DND-41 (cell line): Measurements from ENCODE around the gene CEP192.

Experiments
- EZH2 ChIP-seq: IDR thresholded peaks from 3 replicates; pipeline ENCODE4 v1.6.1; 2012; ENCODE audit warnings: borderline replicate concordance, low read depth, mild to moderate bottlenecking, moderate library complexity, low read length, inconsistent platforms; ENCODE audit not compliant: severe bottlenecking
- TF ChIP-seq, protein P1 (sequence below): IDR thresholded peaks from 2 replicates; pipeline ENCODE4 v1.5.1; 2012; ENCODE audit warnings: borderline replicate concordance, low read length, moderate library complexity, mild to moderate bottlenecking; ENCODE audit not compliant: poor library complexity, severe bottlenecking; ENCODE audit errors: extremely low read depth

DNA sequence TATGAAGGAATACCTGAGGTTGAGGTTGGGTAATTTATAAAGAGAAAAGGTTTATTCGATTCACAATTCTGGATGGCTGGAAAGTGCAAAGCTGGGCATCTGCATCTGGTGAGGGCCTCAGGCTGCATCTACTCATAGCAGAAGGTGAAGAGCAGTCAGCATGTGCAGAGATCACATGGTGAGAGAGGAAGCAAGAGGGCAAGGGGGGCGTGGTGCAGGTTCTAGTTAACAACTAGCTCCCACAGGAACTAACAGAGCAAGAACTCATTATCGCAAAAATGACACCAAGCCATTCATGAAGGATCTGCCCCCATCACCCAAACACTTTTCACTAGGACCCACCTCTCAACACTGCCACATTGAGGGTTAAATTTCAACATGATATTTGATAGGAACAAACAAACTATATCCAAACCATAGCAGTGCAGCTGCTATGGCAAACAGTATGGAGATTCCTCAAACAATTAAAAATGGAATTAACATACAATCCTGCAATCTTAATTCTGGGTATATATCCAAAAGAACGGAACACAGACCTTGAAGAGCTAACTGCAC lies 154.6 kb downstream of the CEP192 start:
- TF ChIP-seq, protein P1, sequence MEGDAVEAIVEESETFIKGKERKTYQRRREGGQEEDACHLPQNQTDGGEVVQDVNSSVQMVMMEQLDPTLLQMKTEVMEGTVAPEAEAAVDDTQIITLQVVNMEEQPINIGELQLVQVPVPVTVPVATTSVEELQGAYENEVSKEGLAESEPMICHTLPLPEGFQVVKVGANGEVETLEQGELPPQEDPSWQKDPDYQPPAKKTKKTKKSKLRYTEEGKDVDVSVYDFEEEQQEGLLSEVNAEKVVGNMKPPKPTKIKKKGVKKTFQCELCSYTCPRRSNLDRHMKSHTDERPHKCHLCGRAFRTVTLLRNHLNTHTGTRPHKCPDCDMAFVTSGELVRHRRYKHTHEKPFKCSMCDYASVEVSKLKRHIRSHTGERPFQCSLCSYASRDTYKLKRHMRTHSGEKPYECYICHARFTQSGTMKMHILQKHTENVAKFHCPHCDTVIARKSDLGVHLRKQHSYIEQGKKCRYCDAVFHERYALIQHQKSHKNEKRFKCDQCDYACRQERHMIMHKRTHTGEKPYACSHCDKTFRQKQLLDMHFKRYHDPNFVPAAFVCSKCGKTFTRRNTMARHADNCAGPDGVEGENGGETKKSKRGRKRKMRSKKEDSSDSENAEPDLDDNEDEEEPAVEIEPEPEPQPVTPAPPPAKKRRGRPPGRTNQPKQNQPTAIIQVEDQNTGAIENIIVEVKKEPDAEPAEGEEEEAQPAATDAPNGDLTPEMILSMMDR = no peak
- no peak for TF ChIP-seq EZH2
